Measurements from ENCODE around the gene NCL.

NCL gene, protein sequence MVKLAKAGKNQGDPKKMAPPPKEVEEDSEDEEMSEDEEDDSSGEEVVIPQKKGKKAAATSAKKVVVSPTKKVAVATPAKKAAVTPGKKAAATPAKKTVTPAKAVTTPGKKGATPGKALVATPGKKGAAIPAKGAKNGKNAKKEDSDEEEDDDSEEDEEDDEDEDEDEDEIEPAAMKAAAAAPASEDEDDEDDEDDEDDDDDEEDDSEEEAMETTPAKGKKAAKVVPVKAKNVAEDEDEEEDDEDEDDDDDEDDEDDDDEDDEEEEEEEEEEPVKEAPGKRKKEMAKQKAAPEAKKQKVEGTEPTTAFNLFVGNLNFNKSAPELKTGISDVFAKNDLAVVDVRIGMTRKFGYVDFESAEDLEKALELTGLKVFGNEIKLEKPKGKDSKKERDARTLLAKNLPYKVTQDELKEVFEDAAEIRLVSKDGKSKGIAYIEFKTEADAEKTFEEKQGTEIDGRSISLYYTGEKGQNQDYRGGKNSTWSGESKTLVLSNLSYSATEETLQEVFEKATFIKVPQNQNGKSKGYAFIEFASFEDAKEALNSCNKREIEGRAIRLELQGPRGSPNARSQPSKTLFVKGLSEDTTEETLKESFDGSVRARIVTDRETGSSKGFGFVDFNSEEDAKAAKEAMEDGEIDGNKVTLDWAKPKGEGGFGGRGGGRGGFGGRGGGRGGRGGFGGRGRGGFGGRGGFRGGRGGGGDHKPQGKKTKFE

DNA sequence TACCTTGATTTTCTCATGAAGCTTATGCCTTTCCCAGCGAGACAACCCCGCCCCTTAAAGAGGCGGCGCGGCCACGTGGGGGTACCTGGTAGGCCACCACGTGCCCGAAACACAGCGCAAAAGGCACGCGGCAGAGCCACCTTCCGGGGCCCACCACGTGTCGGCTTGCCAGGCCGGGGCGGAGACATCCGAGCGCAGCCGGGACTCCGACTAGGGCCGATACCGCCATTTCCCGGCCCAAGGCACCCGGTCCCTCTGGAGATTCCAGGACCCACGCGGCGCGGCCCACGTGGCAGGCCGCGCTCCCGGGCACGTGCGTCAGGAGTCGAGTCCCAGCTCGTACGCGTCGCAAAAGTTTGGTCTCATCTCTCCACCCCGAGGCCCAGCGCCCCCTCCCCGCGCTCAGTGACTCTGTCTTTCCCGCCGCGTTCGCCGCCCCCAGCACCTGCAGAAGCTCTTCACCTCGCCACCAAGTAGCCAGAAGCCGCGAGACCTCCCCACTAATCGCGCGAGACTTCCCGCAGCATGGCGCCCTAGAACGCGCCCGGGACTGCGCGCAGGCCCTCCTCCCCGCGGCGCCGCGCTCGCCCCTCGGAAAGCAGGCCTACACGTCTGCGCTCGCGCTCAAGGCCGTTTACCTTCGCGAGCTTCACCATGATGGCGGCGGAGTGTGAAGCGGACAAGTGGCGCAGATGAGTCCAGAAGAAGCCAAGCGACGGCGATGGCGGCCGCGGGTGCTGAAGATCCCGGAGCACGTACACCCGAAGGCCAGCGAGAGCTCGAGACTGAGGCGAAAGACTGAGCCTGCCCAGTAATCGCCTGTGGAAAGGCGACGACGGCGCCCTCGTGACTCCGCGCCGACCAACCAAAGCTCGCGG, at the start of gene NCL:
NCL (minus strand) TSS at position 787 of the 878 bp plus-strand sequence; CDS start at position 656, 131 bp downstream.
- DNase-seq, result peak; percentile 82

DNA sequence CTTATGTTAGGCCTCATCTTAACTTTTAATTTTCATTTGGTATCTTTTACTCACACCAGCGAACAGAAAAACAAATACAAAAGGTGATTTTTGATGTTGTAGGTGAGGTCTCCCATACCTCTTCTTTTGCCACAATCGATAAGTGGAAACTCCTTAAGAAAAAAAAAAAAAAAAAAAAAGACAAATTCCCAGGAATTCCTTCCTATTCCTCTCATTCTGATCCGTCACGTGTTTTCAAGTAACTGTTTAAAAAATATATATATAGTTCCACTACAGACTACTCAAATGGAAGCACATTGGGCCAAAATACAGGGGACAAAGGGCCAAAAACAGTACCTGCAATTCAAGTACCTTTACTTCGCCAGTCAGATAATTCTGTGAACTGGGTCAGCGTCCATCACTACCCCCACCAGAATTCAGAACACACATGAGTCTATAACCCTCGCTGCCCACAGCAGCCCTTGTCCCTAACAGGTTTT, 49.5 kb upstream of the NCL start:
- DNase-seq, result no peak

DNA sequence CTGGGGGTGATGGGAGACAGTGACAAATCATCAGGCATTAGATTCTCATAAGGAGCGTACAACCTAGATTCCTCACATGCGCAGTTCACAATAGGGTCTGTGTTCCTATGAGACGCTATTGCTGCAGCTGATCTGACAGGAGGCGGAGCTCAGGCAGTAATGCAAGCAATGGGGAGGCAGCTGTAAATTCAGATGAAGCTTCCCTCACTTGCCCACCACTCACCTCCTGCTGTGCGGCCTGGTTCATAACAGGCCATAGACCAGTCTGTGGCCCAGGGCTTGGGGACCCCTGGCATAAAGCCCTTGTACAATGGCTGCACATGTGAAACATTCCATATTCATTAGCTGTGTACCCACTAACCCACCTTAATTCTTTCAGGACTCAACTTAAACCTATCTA, 47.9 kb upstream of the NCL start:
- no peak for DNase-seq

DNA sequence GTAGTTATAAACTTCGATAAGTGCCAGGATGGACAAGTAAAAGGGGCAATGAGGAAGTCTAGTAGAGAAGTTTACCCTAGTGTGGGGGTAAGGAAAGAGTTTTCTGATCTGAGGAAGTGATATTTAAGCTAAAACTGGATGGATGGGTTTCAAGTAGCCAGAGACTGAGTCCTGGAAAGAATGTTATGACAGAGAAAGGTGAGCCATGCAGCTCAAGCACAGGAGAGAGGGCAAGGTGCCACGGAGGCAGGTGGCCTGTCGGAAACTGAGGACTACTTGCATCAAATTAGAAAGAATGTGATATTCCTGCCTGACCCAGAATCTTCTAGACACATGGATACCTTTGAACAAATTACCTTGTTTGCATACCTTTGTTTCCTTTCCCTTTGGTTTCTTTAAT, 39.5 kb upstream of the NCL start:
- DNase-seq, result no peak

DNA sequence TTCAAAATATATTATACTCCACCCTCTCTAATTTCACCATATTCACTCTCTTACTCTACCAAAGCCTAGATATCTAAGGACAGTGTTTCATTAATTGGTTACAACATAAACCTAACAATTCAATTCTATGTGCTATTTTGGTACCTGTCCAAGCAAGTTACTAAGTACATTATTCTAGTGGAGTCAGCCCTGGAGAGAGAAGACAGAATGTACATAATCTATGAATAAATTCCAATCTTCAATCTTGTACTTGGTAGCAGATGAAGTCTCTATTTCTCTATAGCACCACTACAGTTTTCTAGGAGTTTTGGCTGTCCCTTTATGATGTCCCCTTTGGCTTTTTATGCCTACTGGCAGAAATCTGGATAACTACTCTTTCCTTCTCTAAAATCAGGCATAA, 38.3 kb upstream of the NCL start:
- no peak for DNase-seq

DNA sequence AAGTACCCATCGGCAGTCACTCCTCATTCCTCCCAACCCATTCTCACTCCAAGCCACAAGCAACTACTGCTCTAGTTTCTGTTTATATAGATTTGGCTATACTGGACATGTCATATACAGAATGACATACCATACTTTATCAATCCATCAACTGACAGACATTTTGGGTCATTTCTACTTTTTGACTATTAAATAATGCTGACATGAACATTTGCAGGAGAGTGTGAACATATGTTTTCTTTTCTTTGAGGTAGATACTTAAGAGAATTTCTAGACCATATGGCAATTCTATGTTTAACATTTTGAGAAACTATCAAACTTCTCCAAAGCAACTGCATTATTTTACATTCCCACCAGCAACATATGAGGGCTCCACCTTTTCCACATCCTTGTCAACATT, 33.4 kb upstream of the NCL start:
- no peak for DNase-seq

DNA sequence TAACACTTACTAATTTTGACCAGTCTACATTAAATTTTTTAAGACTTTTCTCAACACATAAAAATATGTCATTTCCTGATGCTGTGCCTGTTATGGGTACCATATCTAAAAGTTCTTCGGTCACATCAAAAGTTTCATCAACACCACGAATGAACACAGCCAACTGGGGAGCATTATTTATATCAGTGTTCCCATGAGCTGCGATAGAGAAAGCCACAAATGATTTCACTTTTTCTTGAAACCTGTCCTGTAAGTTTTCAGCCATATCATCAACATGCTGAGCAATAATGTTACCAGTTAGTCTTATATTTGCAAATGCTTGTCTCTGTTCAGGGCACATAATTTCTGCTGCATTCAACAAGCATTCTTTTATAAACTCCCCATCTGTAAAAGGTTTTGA, 30.4 kb upstream of the NCL start:
- no peak for DNase-seq

DNA sequence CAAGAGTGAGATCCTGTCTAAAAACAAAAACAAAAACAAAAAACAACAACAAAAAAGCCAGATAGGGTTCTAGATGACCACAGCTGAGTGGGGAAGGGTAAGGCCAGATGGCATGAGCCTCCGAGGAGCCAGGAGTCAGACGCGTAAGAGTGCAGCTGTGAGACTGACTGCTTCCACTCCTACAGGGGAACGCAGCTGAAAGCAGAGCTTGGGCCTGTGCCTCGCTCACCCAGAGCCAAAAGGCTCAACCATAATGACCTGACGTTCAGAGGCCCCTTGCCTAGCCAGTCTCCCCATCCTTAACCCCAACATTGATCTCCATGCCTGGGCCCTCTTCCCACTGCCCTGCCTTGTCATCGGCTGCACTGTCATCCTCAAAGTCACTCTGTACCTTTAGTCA, 26.5 kb upstream of the NCL start:
- no peak for DNase-seq

DNA sequence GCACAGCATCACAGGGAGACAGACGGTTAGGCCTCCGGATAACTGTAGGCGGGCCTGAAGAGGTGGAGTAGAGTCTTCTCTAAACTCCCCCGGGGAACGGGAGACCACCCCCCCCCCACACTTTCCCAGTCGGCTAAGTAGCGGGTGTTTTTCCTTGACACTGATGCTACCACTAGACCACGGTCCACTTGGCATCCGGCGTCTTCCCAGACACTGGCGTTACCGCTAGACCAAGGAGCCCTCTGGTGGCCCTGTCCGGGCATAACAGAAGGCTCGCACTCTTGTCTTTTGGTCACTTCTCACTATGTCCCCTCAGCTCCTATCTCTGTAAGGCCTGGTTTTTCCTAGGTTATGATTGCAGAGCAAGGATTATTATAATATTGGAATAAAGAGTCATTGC, 25.7 kb upstream of the NCL start:
- no peak for DNase-seq

DNA sequence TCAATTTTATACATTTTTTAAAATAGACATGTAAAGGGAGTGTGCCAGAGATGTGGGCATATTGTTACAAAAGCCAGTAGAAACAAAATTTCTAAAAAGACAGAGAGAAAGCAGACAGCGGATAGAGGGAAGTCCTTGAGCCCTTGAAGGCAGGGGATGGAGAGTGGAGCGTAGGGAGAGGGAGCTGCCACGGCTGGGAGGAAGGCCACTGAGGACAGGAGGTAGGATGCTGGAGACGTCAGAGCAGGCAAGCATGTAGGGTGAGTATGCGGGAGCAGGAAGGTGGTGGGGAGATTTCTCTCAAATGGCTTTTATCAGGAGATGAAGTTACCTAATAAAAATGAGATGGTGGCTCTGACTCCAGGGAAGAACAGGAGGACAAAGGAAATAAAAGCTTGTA, 24.0 kb upstream of the NCL start:
- no peak for DNase-seq

DNA sequence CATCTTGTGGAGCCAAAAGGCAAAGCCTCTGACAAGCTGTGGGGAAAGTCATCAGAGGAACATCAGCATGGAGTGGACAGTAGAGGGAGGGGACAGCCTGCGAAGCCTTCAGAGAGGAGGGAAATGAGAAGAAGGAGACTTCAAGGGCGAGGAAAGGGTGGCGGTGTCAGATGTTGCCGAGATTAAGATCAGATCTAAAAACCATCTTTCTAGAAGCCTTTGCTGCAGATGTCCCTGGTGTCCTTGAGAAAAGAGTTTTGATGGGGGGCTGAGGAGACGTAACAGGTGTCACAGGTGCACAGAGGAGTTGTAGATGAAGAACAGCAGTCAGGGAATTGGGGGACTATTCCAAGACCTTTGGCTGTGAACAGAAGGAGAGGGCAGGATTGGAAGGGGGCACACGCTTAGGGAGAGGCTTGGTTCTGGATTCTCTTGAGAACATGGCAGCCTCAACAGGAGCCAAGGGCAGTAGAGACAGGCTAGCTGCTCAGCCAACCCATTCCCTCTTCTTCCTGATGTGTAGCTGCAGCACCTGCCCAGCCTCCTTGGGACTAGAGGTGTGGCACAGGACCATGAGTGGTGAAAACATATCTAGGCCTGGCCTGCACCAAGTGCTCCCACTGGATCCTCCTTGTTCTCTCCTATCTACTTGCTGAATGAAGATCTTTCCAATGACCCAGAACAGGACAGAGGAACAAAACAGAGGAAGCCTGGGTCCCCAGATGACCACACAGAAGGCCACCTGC, 22.7 kb upstream of the NCL start:
- no peak for DNase-seq

DNA sequence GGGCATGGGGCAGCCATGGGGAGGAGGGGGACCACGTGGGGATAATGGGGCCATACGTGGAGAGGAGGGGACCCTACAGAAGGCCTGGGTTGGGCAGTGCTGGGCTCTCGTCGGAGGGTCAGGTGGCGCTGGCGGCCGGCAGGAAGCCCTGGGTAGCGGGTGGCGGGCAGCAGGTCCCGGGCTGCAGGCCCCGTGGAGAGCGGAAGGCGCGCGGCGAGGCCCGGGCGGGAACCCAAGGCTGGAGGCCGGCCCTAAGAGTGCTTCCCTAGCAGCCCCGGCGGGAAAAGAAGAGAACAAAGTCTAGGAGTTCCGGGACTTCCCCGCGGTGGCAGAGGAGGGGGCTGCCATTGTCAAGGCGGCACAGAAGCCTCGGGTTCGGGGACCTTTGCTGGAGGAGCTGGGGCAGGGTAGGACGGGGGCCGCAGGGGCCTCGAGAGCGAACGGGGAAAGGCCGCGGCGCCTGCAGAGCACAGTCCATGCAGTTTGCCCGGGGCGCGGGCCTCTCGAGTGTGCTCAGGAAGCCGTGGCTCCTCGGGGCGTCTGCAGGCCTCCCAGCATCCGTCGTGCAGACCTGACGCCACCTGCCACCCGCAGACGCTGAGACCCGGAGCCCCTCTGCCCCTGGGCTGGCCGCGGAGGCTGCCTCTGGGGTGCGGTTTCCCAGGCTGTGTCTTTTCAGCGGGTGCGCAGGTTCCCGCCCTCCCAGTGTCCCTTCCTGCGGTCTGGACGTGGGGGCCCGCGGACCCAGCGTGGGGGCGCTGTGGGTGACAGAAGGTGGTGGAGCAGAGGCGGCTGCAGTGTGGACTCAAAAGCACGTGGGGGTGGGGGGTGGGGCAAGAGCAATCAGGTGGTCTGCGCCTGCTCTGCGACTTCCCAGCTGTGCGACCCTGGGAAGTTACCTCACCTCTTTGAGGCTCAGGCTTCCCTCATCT, 19.4 kb upstream of the NCL start:
- DNase-seq, result peak; percentile 16

DNA sequence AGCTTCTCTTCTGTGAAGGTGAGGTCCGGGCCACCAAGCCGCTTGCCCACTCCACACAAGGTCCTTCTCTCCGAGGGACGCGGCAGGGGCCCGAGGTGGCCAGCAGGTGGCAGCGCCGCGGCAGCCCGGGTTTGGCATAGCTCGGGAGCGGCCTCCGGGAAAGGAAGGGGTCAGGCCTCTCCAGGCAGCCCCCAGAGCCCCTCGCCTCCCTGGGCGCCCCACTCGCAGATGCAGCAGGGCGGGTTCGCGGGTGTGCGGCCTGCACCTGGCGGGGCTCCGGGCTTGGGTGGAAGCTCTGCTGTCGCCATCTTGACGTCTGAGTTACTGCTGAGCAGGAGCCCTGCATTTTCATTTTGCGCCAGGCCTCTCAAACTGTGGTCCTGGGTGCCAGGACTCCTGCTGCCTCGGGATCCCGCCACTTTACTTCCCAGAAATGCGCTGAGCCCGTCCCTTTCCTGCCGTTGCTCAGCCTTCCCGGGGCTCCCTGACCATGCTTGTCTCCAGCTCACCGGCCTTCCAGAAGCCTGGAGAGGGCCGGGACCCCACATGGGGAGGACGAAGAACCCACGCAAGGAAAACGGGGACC, 18.6 kb upstream of the NCL start:
- DNase-seq, result peak; percentile 69

DNA sequence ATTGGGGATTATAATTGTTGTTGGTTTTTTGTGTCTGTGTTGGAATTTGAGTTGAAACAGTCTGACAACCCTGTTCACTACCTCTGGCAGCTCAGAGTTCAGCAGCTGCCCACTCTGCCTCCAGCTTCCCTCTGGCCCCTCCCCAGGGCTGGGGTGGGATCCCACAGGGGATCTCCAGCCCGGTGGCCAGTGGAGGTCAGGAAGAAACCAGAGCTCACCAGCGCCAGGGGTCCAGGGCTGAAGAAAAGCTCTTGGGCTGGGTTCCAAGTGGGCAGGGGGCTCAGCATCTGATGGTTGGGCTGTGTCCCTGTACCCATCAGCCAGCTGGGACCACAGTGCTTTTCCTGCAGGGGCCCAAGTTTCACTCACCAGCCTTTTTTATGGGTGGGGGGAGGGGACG, 16.5 kb upstream of the NCL start:
- DNase-seq, result no peak

DNA sequence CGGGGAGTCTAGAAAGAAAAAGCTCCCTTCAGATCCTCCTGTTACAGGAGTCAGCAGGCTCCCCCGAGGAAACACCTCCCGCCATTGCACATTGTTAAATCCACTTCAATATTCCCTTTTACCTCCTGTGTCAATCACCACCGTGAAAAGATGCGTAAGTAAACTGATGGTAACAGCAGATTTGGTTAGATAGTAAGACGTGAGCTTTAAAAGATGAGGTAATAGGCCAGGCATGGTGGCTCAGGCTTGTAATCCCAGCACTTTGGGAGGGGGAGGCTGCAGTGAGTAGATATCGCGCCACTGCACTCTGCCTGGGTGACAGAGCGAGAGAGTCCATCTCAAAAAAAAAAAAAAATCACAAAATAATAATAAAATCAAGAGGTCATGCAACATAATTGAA, 15.2 kb upstream of the NCL start:
- DNase-seq, result no peak

DNA sequence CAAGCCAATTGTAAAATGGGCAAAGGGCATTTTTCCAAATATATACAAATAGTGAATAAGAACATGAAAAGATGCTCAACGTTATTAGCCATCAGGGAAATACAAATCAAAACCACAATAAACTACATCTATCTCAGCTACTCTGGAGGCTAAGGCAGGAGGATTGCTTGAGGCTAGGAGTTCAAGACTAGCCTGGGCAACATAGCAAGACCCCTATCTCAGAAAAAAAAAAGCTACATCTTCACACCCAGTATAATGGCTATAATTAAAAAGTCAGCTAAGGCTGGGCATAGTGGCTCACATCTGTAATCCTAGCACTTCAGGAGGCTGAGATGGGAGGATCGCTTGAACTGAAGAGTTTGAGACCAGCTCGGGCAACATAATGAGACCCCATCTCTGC, 12.6 kb upstream of the NCL start:
- DNase-seq, result no peak

DNA sequence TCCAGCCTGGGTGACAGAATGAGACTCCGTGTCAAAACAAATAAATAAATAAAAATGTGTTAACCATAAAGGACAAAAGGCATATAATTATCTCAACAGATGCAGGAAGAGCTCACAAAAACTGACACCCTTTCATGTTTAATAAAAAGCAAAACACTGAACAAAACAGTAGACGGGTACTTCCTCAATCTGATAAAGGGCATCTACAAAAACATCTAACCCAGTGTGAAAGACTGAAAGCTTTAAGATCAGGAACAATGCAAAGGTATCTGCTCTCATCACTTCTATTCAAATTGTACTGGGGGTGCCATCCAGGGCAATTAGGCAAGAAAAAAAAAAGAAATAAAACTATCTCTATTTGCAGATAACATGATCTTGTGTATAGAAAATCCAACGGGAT, 11.7 kb upstream of the NCL start:
- no peak for DNase-seq

DNA sequence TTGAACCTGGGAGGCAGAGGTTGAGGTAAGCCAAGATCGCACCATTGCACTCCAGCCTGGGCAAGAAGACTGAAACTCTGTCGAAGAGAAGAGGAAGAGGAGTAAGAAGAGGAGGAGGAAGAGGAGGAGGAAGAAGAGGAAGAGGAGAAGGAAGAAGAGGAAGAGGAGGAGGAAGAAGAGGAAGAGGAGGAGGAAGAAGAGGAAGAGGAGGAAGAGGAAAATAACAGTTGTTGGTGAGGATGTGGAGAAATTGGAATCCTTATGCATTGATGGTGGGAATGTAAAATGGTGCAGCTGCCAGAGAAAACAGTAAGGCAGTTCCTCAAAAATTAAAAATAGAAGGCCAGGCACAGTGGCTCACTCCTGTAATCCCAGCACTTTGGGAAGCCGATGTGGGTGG, 8.5 kb upstream of the NCL start:
- DNase-seq, result no peak

DNA sequence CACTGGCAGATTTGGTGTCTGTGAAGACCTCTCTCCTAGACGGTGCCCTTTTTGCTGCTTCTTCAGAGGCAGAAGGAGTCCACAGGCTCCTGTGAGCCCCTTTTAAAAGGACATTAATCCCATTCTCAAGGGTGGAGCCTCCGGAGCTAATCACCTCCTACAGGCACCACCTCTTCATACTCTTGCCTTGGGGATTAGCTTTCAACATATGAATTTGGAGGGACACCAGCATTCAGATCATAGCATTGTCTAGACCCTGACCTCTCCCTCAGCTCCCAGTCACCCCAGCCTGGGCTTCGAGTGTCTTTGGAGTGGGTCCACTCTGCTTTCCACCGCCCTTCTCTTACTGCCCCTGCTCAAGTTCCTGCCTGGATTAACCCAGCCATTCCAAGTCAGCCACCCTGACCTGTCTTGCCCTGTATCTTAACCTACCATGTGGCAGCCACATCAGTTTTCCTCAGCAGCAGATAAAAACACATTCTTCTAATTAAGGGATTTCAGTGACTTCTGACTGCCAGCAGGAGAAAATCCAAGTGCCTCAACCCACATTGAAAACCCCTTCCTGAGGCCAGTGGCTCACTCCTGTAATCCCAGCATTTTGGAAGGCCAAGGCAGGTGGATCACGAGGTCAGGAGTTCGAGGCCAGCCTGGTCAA, 6.1 kb upstream of the NCL start:
- no peak for DNase-seq

DNA sequence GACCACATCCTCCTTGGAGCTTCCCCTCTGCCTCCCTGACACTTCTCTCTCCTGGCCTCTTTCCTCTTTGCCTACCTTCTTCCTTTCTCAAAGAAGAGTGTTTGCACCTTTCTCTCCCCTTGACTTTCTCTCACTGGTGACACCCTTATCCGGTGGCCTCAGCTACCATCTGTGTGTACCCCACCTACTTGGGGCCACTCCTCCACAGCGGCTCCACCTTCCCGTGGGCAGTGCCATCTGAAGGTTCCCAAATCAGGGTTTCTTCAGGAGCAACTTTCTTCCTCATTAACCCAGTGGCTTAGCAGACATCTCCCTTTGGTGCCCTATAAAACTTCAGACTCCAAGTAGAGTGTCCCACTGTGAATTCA, 5.3 kb upstream of the NCL start:
- DNase-seq, result no peak
